ENCODE data around the gene RAB11A. TPM values are rescaled to one million over a fixed set of nuclear protein-coding genes. Genes with fewer than 3 reads are reported as not detected.

RAB11A gene
- polyA plus RNA-seq, 4 donors = 244 to 340 (median 286) TPM

DNA sequence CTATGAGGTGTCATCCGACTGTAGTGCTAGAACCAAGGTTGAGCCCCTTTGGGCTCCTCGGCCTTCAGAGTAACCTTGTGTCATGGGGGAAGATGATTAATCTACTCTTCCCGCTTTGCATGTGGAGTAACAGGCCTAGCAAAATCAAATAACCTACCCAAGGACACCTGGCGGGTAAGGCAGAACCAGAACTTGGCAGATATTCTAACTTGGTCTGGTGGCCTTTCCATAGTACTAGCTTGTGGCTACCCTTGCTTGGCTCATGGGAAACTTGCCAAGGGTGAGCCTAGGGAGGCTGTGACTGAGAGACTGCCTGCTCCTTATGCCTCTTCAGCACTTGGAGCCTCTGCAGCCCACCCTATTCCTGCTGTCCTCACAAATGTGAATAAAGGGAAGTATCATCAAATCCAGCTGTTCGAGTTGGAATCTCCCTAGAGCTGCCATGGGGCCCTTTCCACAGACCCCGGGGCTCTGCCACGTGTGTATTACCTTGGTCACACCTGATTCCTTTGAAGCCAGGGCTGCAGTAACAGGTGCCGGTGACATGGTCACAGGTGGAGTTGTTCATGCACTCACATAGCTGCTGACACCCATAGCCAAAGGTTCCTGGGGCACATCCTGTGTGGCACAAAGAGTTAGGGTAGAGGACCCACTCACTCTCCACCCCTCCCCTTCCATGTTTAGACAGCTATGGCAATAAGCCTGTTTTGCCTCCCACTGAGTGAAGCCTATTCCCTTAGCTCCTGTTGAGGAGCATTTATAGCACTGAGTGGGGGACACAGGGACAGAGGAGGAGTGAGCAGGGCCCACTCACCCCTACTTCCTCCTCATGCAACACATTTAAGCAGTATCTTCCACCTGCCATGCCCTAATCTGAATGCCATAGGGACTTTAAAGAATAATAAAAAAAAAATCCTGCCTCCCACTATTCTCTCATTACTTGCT lies 46.0 kb downstream of the RAB11A start:
- DNase-seq (ENCODE audit: low read depth in 4 of 4, low spot score in 3 of 4) = no peak

DNA sequence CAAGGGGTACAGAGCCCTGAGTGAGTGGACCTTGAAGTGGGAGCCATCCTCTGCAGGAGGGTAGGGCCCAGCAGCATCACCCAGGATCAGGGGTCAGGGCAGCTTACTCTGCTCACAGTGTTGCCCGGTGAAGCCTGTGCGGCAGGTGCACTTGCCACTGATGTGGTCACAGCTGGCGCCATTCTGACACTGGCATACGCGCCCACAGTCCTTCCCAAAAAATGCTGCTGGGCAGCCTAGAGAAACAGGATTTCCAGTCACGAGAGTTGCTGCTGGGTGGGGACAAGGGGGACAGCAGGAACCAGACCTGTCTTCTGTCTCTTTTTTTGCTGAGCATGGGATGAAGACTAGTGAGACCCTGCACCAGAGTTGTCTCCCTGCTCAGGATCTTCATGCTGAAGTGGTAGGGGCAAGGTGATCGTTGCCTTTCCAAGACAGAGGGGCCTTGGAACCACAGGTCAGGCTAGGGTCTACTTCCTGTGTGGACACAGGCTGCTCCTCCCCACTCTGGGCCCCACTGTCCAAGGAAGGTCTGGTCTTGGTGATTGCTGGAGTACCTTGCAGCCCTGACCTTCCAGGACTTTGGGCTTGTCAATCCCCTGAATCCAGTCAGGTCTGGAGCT lies 46.9 kb downstream of the RAB11A start:
- DNase-seq (ENCODE audit: low read depth in 4 of 4, low spot score in 3 of 4) = no peak

DNA sequence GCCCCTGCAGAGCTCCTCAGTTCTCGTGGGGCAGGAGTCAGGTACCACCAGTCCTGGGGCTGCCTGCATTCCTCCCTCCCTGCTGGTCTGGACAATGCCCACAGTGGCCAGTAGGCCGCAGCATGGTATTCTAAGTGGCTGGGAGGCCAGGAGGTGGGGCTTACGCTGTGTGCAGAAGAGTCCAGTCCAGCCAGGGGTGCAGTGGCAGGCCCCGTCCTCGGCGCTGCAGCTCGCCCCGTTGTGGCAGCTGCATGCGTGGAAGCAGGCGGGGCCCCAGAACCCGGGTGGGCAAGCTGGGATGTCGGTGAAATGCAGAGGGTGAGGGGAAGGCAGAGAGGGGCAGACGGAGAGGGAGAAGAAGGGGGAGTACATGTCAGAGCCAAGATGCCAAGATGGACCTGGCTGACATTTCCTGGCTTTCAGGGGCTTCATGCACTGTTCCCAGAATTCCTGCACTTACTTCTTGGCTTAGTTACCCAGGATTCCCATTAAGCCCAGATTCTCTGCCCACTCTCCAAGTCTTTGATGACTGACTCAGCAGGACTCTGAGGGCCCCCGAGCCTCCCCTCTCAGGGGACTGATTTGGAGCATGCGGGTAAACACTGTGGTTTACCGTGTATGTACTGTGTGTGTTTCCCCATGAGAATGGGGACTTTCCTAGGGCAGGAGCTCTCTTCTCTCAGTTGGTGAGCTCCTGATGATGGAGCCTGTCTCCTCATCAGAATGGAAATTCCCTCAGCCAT lies 47.5 kb downstream of the RAB11A start:
- DNase-seq (ENCODE audit: low read depth in 4 of 4, low spot score in 3 of 4) = peak; percentile 24 to 45 (median 35)

DNA sequence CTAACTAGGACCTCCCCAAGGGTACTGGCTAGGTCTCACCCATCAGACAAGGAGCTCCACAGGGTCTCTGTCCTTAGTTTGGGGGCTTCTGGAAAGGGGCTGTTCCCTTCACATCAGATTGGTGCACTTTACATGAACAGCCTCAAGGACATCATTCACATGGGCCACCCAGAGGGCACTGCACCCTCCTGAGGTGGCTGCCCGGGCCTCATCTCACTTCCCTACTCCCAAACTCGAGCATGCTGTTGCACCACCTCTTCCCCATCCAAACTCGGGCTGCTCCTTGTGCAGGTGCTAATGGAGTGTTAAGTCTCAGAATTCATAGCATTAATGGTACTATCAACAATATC lies 48.1 kb downstream of the RAB11A start:
- DNase-seq (ENCODE audit: low read depth in 4 of 4, low spot score in 3 of 4) = no peak

DNA sequence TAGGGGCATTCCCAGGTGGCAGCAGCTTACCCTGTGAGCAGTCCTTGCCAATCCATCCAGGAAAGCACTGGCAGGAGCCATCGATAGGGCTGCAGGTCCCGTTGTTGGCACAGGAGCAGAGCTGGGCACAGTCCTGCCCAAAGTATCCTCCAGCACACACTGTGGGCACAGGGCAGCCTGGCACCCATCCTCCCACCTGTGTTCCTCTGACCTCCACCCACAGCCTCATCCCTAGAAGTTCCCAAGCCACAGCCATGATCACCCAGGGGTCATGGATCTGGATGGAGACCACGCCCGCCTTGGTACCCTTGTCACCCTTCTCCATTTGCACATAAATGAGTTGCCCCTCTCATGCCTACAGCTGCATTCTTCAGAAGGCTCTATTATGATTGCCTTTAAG lies 48.6 kb downstream of the RAB11A start:
- DNase-seq (ENCODE audit: low read depth in 4 of 4, low spot score in 3 of 4) = no peak

DNA sequence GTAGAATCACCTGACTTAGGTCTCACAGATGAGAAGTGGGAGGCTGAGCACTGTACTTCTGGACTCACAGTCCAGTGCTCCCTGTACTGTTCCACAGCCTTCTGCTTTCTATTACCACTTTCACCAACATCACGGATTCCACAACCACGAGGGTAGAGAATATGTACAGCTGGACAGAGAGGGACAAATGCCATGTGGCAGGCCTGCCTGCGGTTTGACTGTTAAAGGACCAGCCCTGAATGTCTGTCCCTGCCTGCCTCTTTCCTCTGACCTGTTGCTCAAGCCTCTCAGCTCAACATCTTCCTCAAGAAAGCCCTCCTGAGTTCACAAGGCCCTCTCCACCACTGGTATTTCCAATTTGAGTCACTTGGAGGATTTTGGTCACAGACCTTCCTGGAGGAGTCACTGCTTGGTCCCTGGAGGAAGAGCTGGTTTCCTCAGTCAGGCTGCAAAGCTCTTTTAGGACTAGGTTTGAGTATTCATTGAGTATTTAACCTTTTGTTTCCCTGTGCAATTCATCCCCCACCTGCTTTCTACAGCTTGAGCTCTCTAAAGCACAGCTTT lies 49.1 kb downstream of the RAB11A start:
- DNase-seq (ENCODE audit: low read depth in 4 of 4, low spot score in 3 of 4) = no peak

DNA sequence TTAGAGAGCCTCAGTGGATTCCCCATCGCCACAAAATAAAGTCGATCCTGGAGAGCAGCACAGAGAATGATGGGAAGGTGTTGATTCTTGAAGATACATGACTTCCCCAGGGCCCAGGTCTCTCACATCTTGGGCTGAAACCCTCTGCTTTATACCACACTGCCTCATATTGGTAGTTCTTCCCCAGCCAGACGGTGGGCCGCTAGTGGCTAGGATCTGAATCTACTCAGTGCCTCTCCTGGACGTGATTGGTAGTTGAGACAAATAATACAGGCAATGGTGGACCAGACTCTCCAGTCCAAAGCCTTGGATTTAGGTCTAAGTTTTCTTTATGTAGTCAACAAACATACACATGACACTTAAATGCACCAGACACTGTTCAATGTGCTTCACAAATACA lies 49.7 kb downstream of the RAB11A start:
- no peak for DNase-seq (ENCODE audit: low read depth in 4 of 4, low spot score in 3 of 4)

DNA sequence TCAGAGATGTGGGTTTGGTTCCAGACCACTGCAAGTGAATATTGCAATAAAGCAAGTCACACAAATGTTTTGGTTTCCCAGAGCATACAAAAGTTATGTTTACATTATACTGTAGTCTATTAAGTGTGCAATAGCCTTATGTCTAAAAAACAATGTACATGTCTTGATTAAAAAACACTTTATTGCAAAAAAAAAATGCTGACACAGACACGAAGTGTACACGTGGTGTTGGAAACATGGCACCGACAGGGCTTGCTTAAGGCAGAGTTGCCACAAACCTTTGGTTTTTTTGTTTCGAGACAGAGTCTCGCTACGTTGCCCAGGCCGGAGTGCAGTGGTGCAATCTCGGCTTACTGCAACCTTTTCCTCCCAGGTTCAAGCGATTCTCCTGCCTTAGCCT lies 50.1 kb downstream of the RAB11A start:
- no peak for DNase-seq (ENCODE audit: low read depth in 4 of 4, low spot score in 3 of 4)

DNA sequence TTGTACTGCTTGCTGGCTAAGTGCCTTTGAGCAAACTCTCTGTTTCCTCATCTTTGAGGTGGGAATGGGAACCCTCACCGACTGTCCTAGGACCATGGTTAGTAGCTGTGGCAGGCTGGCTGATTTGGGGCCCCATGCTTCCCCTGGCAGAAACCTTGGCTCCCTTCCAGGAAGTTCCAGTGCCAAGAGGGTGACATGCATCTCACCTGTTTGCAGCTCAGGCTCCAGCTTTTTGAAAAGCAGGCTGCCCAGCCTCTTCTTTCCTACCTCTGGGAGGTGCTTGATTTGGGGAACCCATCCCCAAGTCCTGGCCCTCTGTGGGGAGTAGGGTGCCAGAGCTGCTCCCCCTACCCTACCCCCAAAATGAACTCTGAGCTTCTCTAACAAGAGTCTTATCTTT lies 50.8 kb downstream of the RAB11A start:
- no peak for DNase-seq (ENCODE audit: low read depth in 4 of 4, low spot score in 3 of 4)

DNA sequence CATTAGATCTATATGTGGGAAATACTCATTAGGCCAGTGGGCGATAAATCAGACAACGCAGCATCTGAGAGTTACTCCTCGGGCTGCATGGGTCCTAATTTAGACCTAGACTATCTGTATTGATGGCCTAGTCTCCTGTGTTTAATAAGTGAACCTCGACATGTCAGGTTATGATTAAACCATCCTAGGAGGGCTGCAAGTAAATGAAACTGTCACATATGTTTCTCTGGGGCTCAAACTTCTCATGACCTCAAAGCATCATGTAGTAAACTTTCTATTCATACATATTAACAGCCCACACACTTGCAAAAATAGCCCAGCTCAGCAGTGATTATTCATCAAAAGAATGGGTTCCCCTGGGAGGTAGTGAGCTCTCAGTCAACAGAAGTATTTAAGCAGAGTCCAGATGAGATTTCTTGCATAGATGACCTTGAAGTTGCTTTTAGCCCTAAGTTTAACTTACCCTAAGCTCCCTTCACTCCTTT lies 51.6 kb downstream of the RAB11A start:
- no peak for DNase-seq (ENCODE audit: low read depth in 4 of 4, low spot score in 3 of 4)

DNA sequence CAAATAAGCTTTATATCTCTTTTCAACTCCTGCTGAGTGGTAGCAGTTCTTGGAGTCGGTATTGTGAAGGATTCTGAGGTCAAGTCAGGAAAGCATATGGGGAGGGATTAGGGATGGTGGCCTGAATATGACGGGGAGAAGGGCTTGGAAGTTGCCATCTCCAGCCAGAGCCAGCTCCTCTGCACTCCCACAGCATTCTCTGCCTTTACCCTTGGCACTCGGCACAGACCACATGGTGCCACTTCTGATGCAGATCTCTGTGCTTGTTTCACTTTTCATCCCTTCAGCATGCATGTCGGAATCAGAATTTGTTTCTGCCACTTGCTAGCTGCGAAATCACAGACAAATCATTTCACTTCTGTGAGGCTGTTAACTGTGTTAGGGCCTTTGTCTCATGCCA lies 52.5 kb downstream of the RAB11A start:
- no peak for DNase-seq (ENCODE audit: low read depth in 4 of 4, low spot score in 3 of 4)

DNA sequence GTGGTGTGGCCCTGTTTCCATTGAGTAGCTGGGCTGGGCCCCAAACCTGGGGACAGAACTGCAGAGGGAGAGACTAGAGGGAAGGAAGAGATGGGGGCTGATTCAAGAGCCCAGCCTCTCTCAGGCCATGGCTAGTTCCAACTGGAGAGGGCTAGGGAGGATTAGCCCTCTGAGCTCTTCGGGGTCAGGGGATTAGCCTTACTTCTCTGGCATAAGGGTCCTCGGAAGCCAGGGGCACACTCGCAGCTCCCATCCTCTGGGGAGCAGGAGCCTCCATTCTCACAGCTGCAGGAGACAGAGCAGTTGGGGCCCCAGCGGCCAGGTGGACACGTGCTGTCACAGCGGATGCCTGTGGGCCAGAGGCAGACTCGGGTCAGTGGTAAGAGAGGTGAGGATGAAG lies 53.3 kb downstream of the RAB11A start:
- no peak for DNase-seq (ENCODE audit: low read depth in 4 of 4, low spot score in 3 of 4)

DNA sequence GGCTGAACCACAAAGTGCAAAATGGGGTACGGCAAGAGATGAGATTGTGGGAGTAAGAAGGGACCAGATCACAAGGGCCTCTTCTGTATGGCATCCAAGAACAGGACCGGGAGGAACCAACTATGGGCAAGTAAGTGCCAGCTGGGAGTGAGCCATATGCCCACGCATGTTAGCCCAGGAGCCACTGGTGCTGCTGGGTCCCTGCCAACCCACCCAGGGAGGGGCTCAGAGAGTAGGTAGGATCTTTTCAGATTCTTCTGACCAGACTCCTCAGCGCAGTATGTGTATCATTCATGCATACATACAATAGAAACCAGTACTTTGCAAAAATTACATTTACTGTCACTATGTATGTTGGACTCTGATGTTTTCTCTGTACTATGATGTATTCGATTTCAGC lies 54.0 kb downstream of the RAB11A start:
- no peak for DNase-seq (ENCODE audit: low read depth in 4 of 4, low spot score in 3 of 4)

DNA sequence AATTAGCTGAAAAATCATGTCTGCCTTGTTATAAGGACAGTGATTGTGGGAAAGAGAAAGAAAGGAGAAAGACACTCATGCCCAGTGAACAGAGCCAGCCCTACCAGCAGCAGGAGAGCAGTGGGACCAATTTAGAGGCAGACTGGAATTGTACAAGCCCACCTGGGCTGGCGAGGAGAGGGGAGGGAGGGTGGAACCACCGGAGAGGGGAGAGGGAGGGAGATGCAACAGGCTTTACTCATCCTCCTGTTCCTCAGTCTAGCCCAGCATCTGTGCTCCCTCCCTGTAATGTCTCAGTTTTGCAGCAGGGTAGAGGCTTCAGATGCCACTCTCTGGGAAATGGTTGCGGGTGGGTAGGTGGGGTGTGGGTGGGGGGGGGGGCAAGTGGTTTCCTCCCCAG lies 54.7 kb downstream of the RAB11A start:
- DNase-seq (ENCODE audit: low read depth in 4 of 4, low spot score in 3 of 4) = no peak

DNA sequence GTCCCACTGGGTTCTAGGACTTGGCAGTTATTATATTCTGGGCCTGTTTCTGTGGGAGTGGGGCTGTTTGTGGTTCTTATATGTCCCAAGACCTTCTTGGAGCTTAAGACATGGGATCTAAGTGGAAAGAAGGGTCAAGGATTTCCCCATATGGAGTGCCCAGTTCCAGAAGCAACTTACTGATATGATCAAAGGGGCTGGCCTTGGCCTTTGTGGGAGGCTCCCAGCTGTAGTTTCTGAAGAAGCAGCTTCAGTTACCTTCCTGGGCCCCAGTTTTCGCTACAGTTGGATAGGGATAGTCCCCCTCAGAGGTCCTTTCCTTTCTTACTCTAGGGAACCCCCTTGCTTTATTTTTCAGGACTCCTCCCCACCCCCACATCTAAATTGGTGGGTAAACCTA lies 56.0 kb downstream of the RAB11A start:
- DNase-seq (ENCODE audit: low read depth in 4 of 4, low spot score in 3 of 4) = no peak

DNA sequence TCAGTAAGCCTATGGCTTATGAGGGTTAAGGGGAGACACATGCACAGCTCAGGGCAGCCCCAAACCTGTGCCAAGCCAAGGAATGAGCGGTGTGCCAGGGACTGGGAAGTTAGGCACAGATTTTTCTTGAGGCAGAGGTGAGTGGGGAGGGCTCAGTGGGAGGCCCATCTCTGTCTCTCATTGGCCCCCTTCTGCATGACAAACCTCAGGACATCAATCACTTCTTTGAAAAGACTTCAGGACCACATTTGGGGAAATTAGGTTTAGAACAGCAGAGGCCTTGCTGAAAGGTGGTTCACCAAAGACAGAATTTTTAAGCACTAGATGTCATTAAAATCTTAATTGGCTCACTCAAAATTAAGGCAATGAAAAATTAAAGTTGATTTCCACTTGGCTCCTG lies 57.2 kb downstream of the RAB11A start:
- no peak for DNase-seq (ENCODE audit: low read depth in 4 of 4, low spot score in 3 of 4)

DNA sequence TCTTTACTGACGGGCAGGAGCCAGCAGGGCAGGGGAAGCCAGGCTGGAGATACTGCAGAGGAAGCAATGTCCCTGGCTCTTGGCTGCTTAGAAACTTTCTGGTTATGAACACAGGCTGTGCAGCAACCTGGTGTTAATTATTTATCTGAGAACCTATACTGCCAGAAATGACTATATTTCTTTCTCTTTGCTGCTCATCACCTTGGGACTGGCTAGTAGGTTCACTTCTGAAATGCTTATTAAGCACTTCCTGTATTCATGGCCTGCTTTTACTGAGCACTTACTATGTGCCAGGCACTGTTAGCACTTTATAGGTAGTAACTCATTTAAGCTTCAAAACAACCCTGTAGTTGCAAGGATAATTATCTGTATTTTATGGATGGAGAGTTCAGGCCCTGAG lies 57.6 kb downstream of the RAB11A start:
- DNase-seq (ENCODE audit: low read depth in 4 of 4, low spot score in 3 of 4) = no peak

DNA sequence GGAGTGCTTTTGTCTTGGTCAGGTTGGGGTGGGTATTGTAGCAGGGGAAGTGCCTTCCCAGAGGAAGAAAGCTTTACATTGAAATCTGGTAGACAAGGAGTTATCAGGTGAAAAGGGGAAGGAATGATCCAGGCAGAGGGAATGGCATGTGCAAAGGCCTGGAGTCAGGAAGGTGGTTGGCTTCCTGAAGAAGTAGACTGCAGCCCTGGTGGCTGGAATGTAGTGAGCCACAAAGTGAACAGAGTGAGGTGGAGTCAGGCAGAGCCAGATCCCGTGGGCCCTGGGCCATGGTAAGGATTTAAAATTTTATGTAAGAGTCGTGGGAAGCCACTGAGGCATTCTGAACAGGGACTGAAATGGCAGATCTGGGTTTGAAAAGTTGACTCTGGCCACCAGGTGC lies 58.3 kb downstream of the RAB11A start:
- DNase-seq (ENCODE audit: low read depth in 4 of 4, low spot score in 3 of 4) = no peak

DNA sequence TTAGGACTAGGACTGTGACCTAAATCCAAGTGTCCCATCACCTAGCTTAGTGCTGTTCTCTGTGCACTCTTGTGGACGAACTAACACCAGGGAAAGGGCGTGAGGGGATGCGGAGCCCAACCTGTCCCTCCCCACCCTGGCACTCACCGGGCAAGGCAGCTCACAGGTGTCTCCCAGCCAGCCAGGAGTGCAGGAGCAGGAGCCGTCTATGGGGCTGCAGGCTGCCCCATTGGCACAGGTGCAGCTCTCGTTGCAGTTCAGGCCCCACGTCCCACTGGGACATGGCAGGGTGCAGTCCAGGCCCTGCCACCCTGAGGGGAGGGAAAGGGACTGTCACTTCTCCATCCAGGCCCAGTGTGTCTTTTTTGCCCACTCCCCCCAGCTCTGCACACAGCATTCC lies 60.3 kb downstream of the RAB11A start:
- no peak for DNase-seq (ENCODE audit: low read depth in 4 of 4, low spot score in 3 of 4)

DNA sequence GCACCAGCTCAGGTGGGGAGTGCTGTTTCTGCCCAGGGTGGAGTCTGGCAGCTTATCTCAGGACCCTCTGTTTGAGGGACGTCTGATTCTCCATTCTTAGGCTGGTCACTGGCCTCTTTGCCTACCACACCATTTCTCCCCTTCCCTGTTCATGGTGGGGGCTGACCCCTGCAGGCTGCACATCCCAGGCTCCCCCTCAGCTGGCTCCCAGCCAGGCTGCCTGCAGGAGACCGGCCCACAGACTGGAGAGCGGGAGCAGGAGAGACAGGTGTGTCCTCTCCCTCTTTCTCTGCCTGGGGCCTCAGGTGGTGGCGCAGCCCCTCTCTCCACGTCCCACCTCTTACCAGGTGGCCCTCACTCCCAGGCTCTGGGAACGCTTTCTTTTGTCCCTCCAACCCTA lies 60.8 kb downstream of the RAB11A start:
- no peak for DNase-seq (ENCODE audit: low read depth in 4 of 4, low spot score in 3 of 4)

DNA sequence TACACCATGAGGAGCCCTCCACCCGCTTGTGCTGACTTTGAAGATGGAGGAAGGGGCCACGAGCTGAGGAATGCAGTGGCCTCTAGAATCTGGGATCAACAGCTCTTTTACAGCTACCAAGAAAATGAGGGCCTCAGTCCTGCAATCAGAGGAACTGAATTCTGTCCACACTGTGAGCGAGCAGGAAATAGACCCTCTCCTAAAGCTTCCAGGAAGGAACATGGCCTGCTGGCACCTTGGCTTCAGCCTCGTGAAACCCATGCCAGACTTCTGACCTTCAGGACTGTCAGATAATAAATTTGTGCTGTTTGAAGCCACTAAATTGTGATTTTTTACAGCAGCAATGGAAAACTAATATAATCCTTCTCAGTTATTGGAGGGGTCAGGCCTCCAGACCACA lies 61.9 kb downstream of the RAB11A start:
- no peak for DNase-seq (ENCODE audit: low read depth in 4 of 4, low spot score in 3 of 4)
